ENCODE data around the gene PGM2.
A peak's percentile ranks its signal among the peaks of the same experiment; 100 is the strongest.
"Not testable (repeated sequence)": the region's sequence is repeated elsewhere in the genome, so short reads cannot be mapped to it uniquely, and the experiment has no call there.

PGM2 gene

GRCh38 chr4:37818752-37819151, 7.7 kb upstream of the PGM2 start:
- no peak for DNase-seq (ENCODE audit: low read depth in 2 of 2)

- DNase-seq (ENCODE audit: low read depth in 2 of 2) = not testable (repeated sequence)
Observed at GRCh38 chr4:37820458-37820857, 6.0 kb upstream of the PGM2 start.

- no peak for DNase-seq (ENCODE audit: low read depth in 2 of 2)
Observed at GRCh38 chr4:37821953-37822605, 4.4 kb upstream of the PGM2 start.

GRCh38 chr4:37825501-37825900, 985 bp upstream of the PGM2 start:
- not testable (repeated sequence) for DNase-seq (ENCODE audit: low read depth in 2 of 2)

DNA sequence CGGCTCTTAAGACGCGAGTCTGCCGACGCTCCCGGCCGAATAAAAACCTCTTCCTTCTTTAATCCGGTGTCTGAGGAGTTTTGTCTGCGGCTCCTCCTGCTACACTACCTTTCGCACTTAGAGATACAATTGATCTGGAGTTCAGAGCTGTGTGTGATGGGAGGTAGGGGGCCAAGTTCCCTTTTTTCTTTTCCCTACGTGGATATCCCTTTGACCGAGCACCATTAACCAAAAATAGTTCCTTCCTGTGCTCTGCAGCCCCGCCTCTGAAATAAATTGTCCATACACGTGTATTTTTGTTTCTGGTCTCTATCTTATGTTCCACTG, 555 bp upstream of the PGM2 start:
- DNase-seq (ENCODE audit: low read depth in 2 of 2) = no peak

- DNase-seq (ENCODE audit: low read depth in 2 of 2) = peak in 1 of 2 donors; percentile 0
Observed at GRCh38 chr4:37827030-37827685, 672 bp downstream of the PGM2 start.

DNA sequence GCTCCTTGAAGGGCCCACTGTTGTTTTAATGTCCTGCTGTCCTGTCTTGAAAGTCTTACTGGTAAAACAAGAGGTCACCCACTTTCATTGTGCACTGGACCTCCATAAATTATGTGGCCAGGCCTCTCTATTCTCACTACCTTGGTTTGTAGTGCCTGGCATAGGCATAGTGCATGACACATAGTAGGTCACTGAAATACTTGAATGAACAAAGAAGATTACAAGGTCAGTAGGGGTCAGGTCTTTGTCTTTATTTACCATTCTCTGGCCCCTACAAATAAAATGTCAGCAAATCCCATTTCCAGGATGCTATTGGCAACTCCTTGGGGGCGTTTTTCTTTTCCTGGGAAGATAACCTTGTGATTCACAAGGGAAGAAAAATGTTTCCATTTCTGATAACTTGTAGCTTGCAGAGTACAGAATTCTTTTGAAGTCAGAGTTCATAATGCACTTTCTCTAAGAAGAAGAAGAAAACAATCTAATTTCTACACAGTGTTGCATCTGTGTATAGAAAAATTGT, 1.4 kb downstream of the PGM2 start:
- no peak for DNase-seq (ENCODE audit: low read depth in 2 of 2)

DNA sequence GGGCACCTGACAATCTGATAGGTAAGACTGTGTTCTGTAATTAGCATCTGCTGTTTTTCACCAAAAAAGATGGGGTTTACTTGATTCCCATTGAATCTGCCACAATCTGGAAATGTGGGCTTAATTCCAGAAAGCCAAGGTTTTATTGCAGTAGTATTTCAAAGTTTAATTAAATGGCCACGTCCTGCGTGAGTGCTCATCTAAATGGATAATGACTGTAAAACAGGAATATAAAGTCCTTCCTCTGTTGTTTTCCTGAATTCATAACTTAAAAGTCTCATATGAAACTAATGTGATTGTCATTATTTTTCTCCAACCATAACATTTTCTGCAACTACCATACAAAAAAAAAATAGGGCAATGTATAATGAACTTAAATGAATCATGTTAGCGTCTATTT, 2.4 kb downstream of the PGM2 start:
- DNase-seq (ENCODE audit: low read depth in 2 of 2) = no peak

GRCh38 chr4:37830640-37831039, 4.2 kb downstream of the PGM2 start:
- no peak for DNase-seq (ENCODE audit: low read depth in 2 of 2)

DNA sequence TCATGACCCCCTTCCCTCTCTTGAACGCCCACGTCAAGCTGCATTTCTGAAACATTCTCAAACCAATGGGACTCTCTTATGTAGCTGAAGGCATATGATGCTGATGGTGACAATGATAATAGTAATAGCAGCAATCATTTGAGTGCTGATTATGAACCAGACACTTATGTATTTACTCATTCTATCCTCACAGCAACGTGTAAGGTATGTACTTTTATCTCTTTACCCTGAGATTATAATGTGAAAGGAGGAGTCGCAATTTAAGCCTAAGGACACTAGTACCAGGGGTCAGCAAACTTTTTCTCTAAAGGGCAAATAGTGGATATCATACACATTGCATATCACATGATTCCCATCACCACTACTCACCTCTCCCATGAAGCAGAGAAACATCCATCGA, 8.5 kb downstream of the PGM2 start:
- no peak for DNase-seq (ENCODE audit: low read depth in 2 of 2)

GRCh38 chr4:37835806-37836205, 9.3 kb downstream of the PGM2 start:
- DNase-seq (ENCODE audit: low read depth in 2 of 2) = no peak

- no peak for DNase-seq (ENCODE audit: low read depth in 2 of 2)
Observed at GRCh38 chr4:37836274-37836673, 9.8 kb downstream of the PGM2 start.

GRCh38 chr4:37836838-37837440, 10.5 kb downstream of the PGM2 start:
- DNase-seq (ENCODE audit: low read depth in 2 of 2) = no peak

GRCh38 chr4:37837446-37837845, 11.0 kb downstream of the PGM2 start:
- no peak for DNase-seq (ENCODE audit: low read depth in 2 of 2)

GRCh38 chr4:37839426-37839825, 12.9 kb downstream of the PGM2 start:
- no peak for DNase-seq (ENCODE audit: low read depth in 2 of 2)

- no peak for DNase-seq (ENCODE audit: low read depth in 2 of 2)
Observed at GRCh38 chr4:37844204-37844603, 17.7 kb downstream of the PGM2 start.

DNA sequence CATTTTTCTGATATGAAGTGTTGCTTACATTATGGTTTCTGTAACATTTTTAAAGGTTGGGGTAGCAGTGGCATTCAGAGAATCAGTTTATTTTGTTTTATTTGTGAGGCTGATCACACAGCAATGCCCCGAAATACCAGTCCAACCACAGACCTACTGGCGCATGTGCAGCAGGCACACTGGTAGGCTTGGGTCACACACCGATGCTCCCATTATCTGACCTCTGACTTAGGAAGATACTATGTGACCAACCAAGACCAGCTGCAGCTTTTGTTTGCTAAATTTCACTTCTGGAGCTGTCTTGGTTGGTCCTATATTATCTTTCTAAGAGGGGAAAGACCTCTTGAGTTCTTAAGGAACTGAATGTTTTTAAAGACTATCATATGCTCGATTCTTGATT, 18.7 kb downstream of the PGM2 start:
- DNase-seq (ENCODE audit: low read depth in 2 of 2) = no peak

DNA sequence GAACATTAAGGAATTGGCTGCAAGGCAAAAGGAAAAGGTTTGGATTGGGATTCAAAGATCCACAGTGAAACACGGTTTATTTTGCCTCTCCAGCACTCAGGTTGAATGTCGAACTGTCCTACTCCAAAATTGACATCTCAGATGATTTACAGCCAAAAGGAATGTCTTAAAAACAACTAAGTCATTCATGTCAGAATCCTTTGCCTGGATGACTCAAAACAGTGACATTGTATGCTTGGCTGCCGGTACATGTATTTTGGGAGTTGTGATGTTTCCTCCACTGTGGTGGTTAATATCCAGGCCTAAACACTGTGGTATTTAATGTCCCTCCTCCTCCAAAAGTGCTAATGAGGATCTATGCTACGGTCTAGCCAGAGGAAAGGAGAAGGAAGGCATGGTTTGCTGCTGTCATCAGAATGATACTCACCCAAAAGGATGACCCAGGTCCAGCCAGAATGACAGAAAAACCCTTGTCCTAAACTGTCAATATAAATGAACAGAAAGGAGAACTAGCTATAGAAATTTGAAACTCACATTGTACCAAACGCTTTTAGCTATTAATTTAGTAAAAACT, 20.9 kb downstream of the PGM2 start:
- no peak for DNase-seq (ENCODE audit: low read depth in 2 of 2)

- no peak for DNase-seq (ENCODE audit: low read depth in 2 of 2)
Observed at GRCh38 chr4:37852376-37852775, 25.9 kb downstream of the PGM2 start.

DNA sequence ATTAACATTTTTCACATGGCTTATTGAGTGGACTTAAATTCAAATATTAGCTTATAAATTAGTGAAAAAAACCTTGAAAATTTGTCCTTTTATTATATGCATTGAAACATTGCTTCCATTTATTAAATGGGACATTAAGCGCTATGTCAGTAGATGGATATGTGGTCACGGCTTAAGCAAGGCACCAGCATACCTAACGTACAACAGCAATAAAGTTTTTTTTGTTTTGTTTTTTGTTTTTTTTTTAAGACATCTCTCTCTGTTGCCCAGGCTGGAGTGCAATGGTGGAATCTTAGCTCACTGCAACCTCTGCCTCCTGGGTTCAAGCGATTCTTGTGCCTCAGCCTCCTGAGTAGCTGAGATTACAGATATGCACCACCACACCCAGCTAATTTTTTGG, 31.6 kb downstream of the PGM2 start:
- DNase-seq (ENCODE audit: low read depth in 2 of 2) = no peak

DNA sequence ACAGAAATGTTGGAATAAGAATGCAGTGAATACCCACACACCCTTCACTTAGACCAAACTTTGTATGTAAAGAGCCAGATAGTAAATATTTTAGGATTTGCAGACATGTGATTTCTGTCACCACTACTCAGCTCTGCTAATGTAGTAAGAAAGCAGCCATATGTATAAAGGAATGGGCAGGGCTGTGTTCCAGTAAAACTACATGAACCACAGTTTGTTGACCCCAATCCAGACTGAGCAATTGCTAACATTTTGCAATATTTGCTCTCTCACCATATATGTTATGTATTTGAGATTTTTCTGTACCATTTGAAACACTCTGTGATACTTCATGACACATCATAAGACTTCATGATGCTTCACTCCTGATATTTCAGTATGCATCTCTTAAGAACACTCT, 32.4 kb downstream of the PGM2 start:
- DNase-seq (ENCODE audit: low read depth in 2 of 2) = no peak

DNA sequence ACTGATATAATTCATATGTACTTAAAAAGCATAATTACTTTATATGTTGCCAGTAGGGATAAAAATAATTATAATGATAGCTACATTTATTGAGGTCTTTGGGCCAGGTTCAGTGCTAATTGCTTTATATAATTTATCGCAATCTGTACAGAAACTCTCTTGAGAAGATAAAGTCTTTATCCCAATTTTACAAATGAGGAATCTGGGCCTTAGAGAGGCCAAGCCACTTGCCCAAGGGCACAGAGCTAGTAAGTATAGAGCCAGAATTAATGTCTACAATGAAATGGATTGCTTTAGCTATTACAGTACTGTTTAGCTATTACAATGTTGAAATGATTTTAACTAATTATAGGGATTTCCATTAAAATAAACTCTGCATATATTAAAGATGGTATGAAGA, 33.8 kb downstream of the PGM2 start:
- no peak for DNase-seq (ENCODE audit: low read depth in 2 of 2)

GRCh38 chr4:37862961-37863360, 36.5 kb downstream of the PGM2 start:
- no peak for DNase-seq (ENCODE audit: low read depth in 2 of 2)

Measured in stimulated activated CD8-positive, alpha-beta memory T cell treated with anti-CD3 and anti-CD28 coated beads, Interleukin-2, amount 100 ng/mL, for 1 hour (primary cell).